SIG-M5 (cell line): ENCODE measurements around the gene HEPACAM2.

Experiments
- DNase-seq: peaks from one replicate; lab custom pipeline; 2025; lab: John Stamatoyannopoulos, UW

Gene HEPACAM2

DNA sequence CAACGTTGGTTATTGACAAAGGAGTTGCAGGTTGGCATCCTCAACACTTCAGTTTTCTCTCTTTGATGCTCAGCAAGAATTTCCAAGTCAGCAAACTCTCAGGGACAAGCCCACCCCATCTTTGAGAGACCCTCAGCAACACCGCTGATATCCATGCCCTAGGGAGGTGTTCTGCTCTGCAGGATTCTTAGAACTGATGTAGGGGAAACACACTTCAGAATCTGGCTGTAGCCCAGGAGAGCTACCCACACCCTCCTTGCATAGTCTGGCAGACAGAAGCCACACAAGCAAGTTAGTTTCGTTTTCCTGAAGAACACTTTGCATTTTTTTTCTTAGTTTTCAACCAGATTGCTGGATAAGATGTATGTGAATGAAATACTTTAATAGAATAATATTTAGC is 78.9 kb downstream of the HEPACAM2 start:
- no peak for DNase-seq

DNA sequence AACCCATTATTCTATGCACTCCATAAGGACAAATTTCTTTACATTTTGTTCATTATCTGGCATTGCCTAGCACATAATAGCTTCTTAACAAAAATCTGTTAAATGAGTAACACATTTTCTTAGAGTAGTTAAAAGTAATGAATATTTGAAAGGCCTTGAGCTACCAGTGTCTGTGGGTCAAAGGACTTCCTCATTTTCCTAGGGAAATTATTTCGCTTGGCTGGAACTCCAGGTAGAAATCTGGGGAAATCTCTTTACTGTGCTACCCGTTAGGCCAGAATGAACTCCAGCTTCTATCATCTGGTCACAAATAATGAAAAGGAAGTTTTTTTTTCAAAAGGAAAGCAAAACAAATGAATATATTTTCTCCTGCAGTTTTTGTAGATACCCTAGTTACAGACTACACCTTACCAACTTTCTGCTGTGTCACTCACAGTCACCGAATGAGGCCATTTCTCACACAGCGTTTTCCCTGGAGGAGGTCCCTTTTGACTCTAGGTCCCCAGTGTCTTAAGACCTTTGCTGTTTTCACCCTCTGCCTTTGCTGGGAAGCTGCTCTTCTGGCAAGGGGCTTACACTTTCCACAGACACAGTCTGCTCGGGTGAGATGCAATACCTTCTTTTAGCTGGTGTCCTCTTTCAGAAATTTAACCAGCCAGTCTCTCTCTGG is 79.7 kb downstream of the HEPACAM2 start:
- no peak for DNase-seq

DNA sequence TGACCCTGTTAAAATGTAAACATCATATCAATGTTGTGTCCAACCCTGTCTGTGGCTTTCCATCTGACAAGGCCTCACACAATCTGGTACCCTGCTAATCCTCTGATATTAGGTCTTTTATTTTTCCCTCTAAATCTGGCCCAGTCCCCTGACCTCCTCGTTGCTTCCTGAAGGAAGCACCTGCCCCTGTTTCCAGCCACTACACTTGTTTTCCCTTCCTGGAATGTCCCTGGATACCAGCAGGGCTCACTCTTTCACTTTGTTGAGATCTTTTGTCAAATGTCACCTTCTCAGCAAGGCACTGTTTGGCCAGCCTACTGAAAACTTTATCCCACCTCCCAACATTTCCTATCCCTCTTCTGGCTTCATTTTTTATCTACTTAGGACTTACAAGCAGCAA is 80.2 kb downstream of the HEPACAM2 start:
- no peak for DNase-seq

DNA sequence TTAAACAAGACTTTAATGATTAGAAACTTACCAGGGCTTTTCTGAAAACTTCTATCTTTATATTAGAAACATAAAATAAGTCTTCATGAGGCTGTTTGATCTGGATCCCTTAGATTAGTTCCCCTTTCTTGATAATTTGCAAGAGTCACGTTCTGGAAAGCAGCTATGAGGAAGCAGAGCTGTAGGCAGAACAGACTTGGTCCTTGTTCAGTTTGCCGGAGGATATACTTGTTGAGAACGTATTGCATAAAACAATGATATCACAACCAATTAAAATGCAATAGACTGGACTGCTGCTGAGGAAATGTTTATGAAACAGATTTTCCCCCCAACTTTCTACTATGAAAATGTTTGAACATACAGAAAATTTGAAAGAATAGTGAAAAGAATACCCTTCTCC is 80.9 kb downstream of the HEPACAM2 start:
- no peak for DNase-seq

DNA sequence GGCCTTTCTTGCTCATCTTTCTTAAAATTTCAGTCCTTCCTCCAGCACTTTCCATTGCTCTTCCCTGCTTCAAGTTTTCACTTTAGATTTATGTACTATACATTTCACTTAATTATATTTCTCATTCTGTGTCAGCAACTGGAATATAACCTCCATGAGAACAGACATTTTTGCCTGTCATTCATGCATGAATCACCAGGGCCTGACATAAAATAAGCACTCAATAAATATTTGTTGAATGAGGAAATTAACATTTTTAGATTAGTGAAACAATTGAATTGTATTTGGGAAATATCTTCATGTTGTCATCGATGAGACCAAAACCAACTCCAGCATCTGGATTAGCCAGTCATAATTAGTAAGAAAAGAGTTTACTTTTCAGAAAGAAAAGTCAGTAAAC is 84.1 kb downstream of the HEPACAM2 start:
- no peak for DNase-seq

DNA sequence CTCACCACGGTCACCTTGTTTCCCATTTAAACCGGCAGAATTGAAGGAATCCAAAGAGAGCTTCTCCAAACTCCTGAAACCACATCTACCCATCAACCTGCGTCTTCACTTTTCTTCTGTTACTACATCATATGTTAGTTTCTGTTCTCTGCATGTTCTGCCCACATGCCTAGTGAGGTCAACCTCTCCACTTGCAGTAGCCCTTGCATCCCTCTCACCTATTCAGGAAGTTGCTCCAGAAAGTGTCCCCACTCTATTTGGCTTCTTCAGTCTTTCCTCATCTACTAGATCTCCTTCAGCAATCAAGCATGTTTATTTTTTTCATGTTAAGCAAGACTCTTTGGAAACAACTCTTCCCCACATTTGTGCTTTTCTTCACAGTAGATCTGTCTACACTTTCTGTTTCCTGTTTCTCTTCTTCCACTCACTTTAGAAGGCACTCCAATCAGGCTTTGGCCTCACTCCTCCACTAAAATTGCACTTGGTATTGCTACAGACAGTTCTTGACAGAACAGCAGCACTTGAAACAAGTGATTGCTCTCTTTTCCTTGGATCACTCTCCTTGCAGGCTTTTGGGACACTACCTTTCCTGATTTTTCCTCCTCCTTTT is 85.6 kb downstream of the HEPACAM2 start:
- no peak for DNase-seq

DNA sequence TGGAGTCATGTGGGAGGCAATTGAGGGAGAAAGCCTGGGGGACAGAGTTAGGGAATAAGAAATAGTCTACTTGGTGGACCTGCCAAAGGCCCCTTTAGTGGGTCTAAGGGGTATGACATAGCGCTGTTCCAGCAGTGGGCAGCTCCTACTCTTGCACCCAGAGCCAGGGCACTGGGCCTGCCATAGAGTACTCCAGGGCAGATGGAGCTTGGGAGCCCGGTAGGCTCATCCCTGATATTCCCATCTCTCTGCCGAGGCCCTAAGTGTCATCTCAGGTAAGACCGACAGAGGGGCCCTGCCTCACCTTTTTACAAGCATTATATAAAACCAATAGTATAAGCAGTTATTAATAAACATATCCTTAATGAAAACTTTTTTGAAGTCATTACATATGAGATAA is 87.7 kb downstream of the HEPACAM2 start:
- DNase-seq: no peak
